Osteocyte (in vitro differentiated cells): ENCODE data around the gene ARID3B. TPM values are rescaled to one million over a fixed set of nuclear protein-coding genes. Genes with fewer than 3 reads are reported as not detected.

Experiments used
- DNase-seq: peaks from one replicate; pipeline ENCODE4 v3.0.0; 2021; ENCODE audit warnings: mixed read lengths; ENCODE audit not compliant: unreplicated experiment; ENCODE audit errors: extremely low spot score
- H3K27ac Mint-ChIP-seq: one replicate; pipeline ENCODE4 v1.8.0; 2021; ENCODE audit warnings: mild to moderate bottlenecking, mixed read lengths; ENCODE audit not compliant: unreplicated experiment
- H3K27me3 Mint-ChIP-seq: one replicate; pipeline ENCODE4 v1.8.0; 2021; ENCODE audit warnings: mixed read lengths; ENCODE audit not compliant: unreplicated experiment
- H3K36me3 Mint-ChIP-seq: one replicate; pipeline ENCODE4 v1.8.0; 2021; ENCODE audit warnings: mixed read lengths; ENCODE audit not compliant: unreplicated experiment
- H3K4me1 Mint-ChIP-seq: one replicate; pipeline ENCODE4 v1.8.0; 2021; ENCODE audit warnings: mixed read lengths; ENCODE audit not compliant: unreplicated experiment
- H3K4me3 Mint-ChIP-seq: one replicate; pipeline ENCODE4 v1.8.0; 2021; ENCODE audit warnings: mild to moderate bottlenecking, moderate library complexity, mixed read lengths; ENCODE audit not compliant: unreplicated experiment
- H3K9me3 Mint-ChIP-seq: one replicate; pipeline ENCODE4 v1.8.0; 2021; ENCODE audit warnings: mixed read lengths; ENCODE audit not compliant: unreplicated experiment
- total RNA-seq: library from RNA; stranded (reverse); gene quantifications from 2 replicates; pipeline ENCODE4 v1.2.1, GENCODE V29; 2021
- TF ChIP-seq, protein P1 (sequence below): fragments of 200-600 bp; sonication (generic); IDR thresholded peaks from 2 replicates; pipeline ENCODE4 v1.5.0; 2021; ENCODE audit warnings: antibody characterized with exemption, mild to moderate bottlenecking, moderate library complexity

ARID3B gene
- total RNA-seq, 1 donor from 2014 or later, result 2.8 TPM

GRCh38 chr15:74605795-74606150, 64.8 kb downstream of the ARID3B start:
- H3K4me1 Mint-ChIP-seq, result no peaks in the 10 kb centered on the region
- no peaks in the 10 kb centered on the region for H3K9me3 Mint-ChIP-seq
- no peak for DNase-seq
- peaks cover 13% of the 10 kb centered on the region for H3K27me3 Mint-ChIP-seq
- no peak overlapping the region for H3K27ac Mint-ChIP-seq
- no peak overlapping the region for H3K4me3 Mint-ChIP-seq
- TF ChIP-seq, protein P1, sequence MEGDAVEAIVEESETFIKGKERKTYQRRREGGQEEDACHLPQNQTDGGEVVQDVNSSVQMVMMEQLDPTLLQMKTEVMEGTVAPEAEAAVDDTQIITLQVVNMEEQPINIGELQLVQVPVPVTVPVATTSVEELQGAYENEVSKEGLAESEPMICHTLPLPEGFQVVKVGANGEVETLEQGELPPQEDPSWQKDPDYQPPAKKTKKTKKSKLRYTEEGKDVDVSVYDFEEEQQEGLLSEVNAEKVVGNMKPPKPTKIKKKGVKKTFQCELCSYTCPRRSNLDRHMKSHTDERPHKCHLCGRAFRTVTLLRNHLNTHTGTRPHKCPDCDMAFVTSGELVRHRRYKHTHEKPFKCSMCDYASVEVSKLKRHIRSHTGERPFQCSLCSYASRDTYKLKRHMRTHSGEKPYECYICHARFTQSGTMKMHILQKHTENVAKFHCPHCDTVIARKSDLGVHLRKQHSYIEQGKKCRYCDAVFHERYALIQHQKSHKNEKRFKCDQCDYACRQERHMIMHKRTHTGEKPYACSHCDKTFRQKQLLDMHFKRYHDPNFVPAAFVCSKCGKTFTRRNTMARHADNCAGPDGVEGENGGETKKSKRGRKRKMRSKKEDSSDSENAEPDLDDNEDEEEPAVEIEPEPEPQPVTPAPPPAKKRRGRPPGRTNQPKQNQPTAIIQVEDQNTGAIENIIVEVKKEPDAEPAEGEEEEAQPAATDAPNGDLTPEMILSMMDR, result no peak
- H3K36me3 Mint-ChIP-seq, result no peaks in the 10 kb centered on the region

- no peak for DNase-seq
- Mint-ChIP-seq H3K27ac (no peak overlapping the region), H3K27me3 (peaks cover 15% of the 10 kb centered on the region), H3K4me3 (no peak overlapping the region), H3K4me1 (no peaks in the 10 kb centered on the region), H3K36me3 (no peaks in the 10 kb centered on the region), H3K9me3 (no peaks in the 10 kb centered on the region)
- TF ChIP-seq, protein P1, result no peak
These were observed 67.8 kb downstream of the ARID3B start for GRCh38 chr15:74608786-74609185.

DNA sequence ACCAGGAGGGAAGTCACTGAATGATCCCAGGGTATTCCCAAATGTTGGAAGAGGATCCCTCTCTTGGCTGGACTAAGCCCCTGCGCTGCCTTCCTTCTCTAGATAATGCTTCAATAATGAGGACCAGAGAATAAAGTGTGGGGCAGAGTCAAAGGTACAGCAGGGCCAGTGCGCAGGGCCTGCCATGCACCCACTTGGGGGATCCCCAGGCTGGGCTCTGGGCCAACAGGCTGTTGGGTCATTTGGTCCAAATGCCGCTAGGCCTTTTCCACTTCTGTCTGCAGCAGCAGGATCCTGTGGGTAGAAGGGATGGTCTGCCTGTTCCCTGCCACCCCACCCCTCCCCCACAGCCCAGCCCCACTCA, 68.9 kb downstream of the ARID3B start:
- H3K27me3 Mint-ChIP-seq, result peaks cover 15% of the 10 kb centered on the region
- H3K4me1 Mint-ChIP-seq, result peaks cover 5% of the 10 kb centered on the region
- no peak overlapping the region for H3K27ac Mint-ChIP-seq
- TF ChIP-seq, protein P1, result no peak
- DNase-seq, result no peak
- H3K9me3 Mint-ChIP-seq, result no peaks in the 10 kb centered on the region
- H3K36me3 Mint-ChIP-seq, result no peaks in the 10 kb centered on the region
- H3K4me3 Mint-ChIP-seq, result no peak overlapping the region

DNA sequence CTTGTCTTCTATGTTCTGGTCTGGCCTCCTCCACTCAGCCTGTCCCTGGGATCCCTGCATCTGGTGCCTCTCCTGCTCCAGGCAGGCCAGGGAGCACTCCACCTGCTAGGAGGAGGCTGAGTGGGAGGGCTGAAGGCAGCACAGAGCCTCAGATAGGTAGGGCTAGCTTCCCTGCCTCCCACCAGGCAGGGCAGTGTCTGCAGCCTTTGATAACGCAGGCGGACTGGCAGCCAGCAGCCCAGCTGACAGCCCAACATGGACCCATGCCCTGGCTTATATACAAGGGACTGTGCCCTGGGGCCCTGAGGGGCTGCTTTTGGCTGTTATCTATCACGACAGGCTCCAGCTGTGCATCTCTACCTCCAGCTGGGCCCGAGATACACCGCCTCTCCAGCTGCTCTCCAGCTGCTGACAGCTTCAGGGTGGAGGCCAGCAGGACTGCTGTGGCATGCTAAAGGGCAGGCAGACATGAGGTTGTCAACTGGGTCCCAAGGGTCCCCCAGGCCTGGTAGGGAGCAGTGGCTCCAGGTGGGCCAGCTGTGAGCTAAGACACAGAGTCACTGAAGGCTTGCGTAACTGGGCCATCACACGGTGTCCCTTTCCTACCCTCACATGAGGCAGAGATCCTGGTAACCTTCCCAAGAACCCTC, 69.4 kb downstream of the ARID3B start:
- H3K36me3 Mint-ChIP-seq, result no peaks in the 10 kb centered on the region
- TF ChIP-seq, protein P1, result no peak
- DNase-seq, result no peak
- no peak overlapping the region for H3K27ac Mint-ChIP-seq
- H3K27me3 Mint-ChIP-seq, result peaks cover 15% of the 10 kb centered on the region
- no peak overlapping the region for H3K4me3 Mint-ChIP-seq
- peaks cover 5% of the 10 kb centered on the region for H3K4me1 Mint-ChIP-seq
- H3K9me3 Mint-ChIP-seq, result no peaks in the 10 kb centered on the region

DNA sequence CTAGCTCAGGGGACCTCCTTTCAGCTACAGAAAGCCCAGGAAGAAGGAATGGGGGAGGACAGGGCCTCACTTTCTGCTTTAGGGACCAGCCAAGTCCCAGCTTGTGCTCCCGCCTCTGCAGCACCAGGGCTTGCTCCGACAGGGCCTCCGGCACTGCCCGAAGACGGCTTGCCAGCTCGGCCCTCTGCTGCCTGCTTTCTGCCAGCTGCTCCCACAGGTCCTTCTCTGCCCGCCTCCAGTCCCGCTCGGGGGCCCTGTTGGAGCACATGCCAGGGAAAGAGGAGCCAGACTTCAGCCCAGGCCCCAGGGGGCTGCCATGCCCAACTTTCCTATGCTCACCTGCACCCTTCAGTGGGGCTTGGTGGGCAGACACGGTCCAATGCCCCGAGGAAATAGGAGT, 70.3 kb downstream of the ARID3B start:
- H3K4me3 Mint-ChIP-seq, result no peak overlapping the region
- no peak for DNase-seq
- peaks cover 15% of the 10 kb centered on the region for H3K27me3 Mint-ChIP-seq
- H3K27ac Mint-ChIP-seq, result no peak overlapping the region
- H3K4me1 Mint-ChIP-seq, result peaks cover 5% of the 10 kb centered on the region
- TF ChIP-seq, protein P1, result no peak
- H3K9me3 Mint-ChIP-seq, result no peaks in the 10 kb centered on the region
- no peaks in the 10 kb centered on the region for H3K36me3 Mint-ChIP-seq
